NCI-H69 (cell line): Measurements from ENCODE around the gene PDE4B.

ENCODE experiments used
- DNase-seq: peaks from one replicate; lab custom pipeline; 2025; lab: John Stamatoyannopoulos, UW

Gene PDE4B

GRCh38 chr1:66182551-66183178, 390.0 kb downstream of the PDE4B start:
- no peak for DNase-seq

GRCh38 chr1:66183400-66183799, 390.7 kb downstream of the PDE4B start:
- no peak for DNase-seq

GRCh38 chr1:66197120-66197519, 404.4 kb downstream of the PDE4B start:
- no peak for DNase-seq

- DNase-seq = no peak
Observed at GRCh38 chr1:66197785-66198184, 405.1 kb downstream of the PDE4B start.

DNA sequence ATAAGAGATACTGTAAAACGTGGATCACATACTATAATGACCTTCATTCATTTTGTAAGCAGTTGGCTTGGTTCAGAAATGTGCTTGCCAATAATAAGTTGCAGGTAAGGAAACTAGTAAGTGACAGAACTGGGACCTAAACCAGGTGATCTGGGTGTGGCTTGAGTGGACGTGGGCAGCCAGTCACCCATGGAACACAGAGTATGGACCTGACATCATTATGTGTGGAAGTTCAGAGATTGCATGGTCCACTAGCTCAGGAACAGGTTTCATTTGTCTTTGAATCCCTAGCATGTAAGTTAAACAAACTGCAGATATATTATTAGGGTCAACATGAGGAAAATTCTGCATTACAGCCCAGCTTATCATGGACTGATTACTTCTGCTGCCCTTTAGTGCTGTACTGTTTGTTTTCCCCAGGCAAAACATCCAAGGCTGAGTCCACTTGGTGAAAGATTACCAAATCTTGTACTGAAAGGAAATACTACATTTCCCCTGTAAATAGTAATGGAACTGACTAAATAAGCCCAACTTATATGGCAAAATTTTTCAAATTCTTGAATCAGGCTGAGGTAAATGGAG, 414.0 kb downstream of the PDE4B start:
- no peak for DNase-seq

DNA sequence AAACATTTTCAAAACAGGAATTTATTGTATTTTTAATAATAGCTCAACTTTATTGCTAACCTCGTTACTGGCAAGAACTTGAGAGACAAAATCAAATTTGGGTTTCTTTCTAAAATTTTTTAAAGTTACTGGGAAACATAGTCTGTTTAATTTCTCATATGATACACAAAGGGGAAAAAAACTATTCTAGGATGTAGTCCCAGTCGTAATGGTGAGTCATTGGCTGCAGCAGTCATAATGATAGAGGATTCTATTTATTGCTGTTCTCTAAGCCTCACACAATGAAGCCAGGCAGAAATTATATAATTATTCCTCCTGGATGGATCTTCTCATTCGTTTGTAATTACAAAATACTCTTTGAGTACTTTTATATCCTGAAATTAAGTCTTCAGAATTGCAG, 414.8 kb downstream of the PDE4B start:
- no peak for DNase-seq

DNA sequence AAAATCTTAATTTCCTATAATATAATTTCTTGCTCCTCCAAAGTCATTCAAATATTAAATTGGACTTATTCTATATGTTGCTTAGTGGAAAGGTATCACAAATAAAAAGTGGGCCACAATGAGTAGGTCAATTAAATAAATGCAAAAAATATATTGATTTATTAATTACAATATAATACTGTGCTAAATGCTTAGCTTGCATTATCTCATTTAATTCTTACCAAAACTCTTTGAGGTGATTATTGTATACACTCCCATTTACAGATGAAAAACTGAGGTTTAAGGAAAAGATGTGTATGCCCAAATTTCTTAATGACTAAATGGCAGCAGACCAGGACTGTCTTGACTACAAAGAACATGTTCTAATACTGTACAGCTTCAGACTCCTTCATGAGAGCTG, 415.9 kb downstream of the PDE4B start:
- no peak for DNase-seq

- no peak for DNase-seq
Observed at GRCh38 chr1:66210635-66211244, 418.0 kb downstream of the PDE4B start.

GRCh38 chr1:66211521-66211920, 418.8 kb downstream of the PDE4B start:
- DNase-seq = no peak

DNA sequence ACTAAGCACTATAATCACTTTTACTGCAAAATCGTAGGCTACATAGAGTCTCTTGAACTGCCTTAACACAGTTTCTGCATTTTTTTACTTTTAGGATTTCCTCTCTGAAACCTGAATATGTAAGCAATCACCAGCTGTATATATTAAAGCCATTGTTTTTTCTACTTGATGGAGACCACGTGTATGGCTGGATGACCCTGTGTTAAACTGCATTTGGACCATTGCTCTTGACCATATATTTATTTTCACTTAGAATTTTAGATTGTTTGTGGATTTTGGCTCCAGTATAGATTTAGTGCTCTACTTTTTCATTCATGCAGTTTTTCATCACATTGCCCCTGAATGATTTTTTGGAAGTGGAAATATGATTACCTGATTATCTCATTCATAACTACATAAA, 420.8 kb downstream of the PDE4B start:
- no peak for DNase-seq

DNA sequence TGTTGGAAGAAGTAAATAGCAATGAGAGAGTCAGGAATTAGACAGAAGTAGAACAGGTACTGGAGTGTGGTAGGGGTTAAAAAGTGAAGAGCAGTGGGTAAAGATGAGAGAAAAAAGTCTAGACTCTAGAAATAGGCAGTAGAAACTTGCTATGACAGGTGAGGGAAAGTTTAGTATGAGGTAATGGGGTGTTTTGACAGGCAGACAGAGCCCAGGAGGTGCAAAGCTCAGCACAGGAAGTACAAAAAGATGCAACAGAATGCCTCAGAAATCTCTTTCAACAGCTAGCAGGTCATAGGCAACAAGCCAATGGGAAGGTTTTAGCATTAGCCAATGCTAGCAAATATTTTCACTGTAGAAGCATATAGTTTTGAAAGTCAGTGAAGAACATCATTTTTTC, 422.2 kb downstream of the PDE4B start:
- DNase-seq = no peak

DNA sequence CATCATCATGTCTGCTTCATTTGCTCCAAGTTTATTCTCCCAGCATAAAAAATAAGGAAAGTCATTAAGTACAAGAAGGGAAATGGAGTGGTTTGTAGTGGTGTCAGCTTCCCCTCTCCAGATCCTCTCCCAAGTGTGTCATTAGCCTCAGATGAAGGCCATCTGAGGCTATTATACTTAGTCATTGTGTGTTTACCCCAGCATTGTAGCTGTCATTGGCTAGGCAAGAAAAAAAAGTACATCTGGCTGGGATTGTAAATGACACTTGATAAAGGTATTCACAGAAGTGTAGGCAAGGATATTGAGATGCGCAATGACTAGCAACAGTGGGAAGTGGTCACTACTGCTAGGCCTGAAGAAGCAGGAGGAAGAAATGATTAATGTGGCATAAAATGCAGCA, 424.3 kb downstream of the PDE4B start:
- no peak for DNase-seq

- no peak for DNase-seq
Observed at GRCh38 chr1:66217561-66217960, 424.9 kb downstream of the PDE4B start.

- no peak for DNase-seq
Observed at GRCh38 chr1:66220477-66220876, 427.8 kb downstream of the PDE4B start.

GRCh38 chr1:66223681-66224080, 431.0 kb downstream of the PDE4B start:
- no peak for DNase-seq

- no peak for DNase-seq
Observed at GRCh38 chr1:66226985-66227384, 434.3 kb downstream of the PDE4B start.

GRCh38 chr1:66227966-66228365, 435.3 kb downstream of the PDE4B start:
- DNase-seq = no peak

- no peak for DNase-seq
Observed at GRCh38 chr1:66231217-66231616, 438.5 kb downstream of the PDE4B start.

- DNase-seq = no peak
Observed at GRCh38 chr1:66231681-66232463, 439.2 kb downstream of the PDE4B start.

DNA sequence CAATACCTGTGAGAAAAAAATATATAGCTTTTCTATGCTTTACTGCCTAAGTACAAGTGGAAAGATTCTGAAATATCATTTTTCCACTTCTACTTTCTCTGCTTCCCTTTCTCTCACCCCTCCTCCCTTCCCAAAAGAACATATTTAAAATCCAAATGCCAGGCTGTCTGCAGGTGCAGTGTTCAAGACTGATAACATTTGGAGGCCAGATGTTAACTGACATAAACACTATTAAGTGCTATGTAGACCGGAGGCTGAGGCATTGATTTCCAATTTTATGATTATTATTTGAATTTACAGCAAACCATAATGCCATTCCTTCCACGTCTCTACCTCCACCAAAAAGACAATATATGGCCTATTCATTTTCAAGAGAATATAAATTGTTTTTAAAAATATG, 444.3 kb downstream of the PDE4B start:
- DNase-seq = no peak

DNA sequence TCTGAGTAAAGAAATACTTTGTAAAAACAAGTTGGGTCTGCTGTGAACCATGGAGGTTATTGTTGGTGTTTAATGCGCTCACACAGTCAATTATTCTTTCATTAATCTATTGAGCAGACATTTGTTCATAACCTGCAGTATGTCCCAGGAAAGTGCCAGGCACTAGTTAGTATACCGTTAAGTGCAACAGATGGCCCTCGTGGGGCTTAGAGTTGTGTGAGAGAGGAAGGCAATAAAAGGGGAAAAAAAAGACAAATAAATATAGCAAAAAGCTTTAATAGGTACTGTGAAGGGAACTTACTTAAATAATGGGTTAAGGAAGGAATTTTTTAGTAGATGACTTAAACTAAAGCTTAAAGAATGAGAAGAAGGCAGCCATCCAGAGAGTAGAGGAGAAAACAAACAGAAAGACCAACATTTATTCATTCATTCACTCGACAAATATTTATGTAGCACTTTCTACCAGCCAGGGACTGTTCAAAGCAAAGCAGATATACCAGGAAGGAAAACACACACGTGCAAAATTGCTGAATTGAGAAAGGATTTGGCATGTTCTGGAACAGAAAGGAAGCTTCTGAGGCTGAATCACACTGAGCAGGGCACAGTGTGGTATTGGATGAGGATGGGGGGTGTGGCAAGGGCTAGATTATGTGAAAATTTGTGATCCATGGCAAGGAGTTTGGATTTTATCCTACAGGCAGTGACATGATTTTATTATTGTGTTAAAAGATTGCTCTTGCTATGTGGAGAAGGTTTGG, 445.2 kb downstream of the PDE4B start:
- no peak for DNase-seq

- DNase-seq = no peak
Observed at GRCh38 chr1:66239834-66240233, 447.1 kb downstream of the PDE4B start.
